ENCODE data around the gene SLC8A1.

Gene SLC8A1

GRCh38 chr2:40458271-40458794 is 6.4 kb upstream of the SLC8A1 start:
- no peak for DNase-seq (ENCODE audit: low spot score)

DNA sequence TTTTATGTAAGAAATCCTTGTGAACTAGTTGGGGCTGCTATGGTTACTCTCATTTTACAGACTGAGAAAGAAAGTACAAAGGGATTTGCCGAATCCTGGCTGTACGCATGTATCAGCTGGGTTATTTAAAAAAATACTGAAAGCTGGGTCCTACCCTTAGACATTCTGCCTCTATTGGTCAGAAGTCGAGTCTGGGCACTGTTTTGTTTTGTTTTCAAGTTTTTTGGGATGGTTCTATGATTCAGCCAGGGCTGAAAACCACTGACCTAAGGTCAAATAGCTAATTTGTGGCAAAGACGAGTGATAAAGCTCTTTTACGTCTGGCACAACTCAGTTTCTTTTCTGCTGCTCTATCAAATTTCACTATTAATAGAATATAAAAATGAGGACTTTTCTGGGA is 5.9 kb upstream of the SLC8A1 start:
- DNase-seq (ENCODE audit: low spot score), result no peak

DNA sequence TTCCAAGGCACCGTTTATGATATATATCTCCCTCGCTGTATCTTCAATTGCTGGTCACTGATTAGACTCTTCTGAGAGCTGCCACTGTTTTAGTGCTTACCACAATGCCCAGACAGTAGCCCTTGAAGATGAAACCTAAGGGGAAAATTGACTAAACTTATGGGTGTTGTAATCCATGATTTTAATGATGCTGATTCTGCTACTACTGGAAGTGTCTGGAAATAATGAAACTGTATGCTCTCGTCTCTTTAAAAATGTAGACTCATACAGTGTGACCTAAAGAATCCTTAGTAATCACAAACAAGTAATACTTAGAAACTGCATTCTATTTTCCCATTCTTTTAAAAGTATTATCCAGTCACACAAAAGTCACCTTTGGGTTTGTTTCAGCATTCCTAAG is 5.5 kb upstream of the SLC8A1 start:
- no peak for DNase-seq (ENCODE audit: low spot score)

DNA sequence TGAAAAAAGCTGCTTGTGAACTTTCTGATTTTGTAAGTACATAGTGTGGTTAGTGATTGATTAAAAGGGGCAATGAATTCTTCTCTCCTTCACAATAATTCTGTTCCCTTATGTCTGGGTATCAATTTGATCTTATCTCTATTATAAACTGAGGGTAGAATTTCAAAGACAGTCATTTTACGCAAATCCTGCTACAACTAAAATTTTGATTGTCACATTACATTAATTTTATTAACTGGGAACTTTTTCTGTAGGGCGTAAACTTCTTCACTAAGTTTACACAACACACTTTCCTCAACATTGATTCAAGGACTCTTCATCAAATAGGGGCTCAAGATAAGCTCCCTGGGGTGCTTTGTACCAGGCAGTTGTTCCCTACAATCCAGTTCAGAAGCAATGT is 5.0 kb upstream of the SLC8A1 start:
- no peak for DNase-seq (ENCODE audit: low spot score)

- peak; percentile 70 for DNase-seq (ENCODE audit: low spot score)
Observed at GRCh38 chr2:40455661-40456060, 3.8 kb upstream of the SLC8A1 start.

- DNase-seq (ENCODE audit: low spot score), result no peak
Observed at GRCh38 chr2:40454321-40454720, 2.4 kb upstream of the SLC8A1 start.

GRCh38 chr2:40452786-40453185 is 896 bp upstream of the SLC8A1 start:
- no peak for DNase-seq (ENCODE audit: low spot score)

DNA sequence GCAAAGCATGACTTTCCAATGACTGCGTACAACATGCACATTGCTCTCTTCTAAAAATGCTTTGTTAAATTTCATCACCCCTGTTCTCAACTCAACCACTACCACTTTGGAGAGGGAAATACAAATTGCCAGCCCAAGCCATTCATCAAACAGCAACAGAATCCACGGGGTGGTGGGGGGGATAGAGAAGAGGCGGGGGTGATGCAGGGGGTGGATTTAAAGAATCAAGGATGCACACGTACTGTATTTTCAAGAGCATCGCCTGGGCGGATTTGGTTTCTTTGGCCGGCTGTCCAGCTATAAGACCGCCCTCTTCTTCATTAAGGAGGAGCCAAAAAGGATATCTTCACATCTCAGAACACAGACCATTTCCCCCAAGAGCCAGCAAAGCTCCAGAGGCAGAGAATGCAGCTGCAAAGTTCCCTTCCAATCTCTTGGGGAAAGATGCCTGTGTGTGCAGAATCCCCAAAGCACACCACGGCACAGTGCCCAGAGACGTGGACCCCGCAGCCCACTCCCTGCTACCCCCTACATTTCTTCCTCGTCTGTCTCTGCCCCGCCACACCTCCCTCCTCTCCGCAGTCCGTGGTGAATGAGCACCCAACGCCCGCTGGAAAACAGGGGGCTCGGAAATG is 977 bp downstream of the SLC8A1 start:
- peak; percentile 64 for DNase-seq (ENCODE audit: low spot score)

DNA sequence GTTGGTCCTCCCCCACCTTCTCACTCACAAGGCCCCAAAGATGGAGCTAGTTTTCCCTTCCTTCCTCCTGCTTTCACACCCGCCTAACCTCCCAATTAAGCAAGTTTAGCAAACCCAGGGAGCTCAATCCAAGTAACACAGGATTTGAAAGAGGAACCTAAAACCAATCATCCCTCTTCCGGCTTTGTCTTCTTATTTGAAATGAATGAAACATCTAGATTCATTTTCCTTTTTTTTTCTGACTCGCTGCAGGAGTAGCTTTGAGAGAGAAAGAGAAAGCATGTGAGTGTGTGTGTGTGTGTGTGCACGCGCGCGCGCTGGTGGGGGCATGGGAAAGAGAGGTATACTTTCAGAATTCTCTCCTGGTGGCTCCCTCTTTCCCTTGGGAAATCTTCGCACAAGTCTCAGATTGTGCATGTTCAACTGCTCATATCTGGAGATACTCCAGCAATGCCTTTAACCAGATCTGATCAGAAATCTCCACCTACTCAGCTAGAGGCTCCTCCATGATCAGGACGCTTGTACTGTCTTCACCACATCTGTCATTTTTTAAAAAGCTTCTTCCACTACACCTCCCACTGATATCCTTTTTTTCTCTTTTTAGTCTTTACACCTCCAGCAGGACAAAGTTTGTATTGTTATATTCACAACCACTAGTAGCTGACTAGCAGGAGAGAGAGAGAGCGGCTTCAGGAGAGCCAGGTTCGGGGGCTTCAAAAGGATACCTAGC is 1.7 kb downstream of the SLC8A1 start:
- DNase-seq (ENCODE audit: low spot score), result peak; percentile 63

DNA sequence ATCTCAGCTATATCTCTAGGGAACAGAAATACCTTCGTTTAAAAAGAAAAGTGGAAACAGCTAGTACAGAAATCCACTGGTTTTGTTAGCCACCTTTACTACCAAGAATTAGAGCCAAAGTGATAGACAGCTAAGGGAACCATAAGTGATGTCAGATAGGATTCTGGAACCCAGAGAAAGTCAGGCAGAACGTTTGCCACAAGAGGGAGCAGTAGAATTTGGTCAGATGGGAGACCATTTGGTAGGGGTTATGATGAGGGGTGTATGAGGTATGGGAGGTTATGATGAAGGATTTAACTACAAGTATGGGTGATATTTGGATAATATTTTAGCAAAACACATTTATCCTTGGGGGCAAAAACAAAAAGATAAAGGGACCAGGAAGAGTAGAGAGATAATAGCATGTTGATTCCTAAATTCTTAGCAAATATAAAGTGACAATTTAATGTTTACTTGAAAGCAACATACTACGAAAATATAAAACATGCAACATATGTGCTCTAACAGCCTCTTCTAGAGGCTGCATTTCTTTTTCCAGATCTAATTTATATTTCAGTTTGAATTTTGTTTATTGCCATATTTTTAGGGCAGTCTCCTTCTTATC is 3.3 kb downstream of the SLC8A1 start:
- peak; percentile 62 for DNase-seq (ENCODE audit: low spot score)

- DNase-seq (ENCODE audit: low spot score), result no peak
Observed at GRCh38 chr2:40445467-40445866, 6.4 kb downstream of the SLC8A1 start.

- no peak for DNase-seq (ENCODE audit: low spot score)
Observed at GRCh38 chr2:40440835-40441234, 11.1 kb downstream of the SLC8A1 start.

GRCh38 chr2:40439473-40439872 is 12.4 kb downstream of the SLC8A1 start:
- DNase-seq (ENCODE audit: low spot score), result no peak

- no peak for DNase-seq (ENCODE audit: low spot score)
Observed at GRCh38 chr2:40436093-40436475, 15.8 kb downstream of the SLC8A1 start.

- DNase-seq (ENCODE audit: low spot score), result no peak
Observed at GRCh38 chr2:40435426-40436092, 16.3 kb downstream of the SLC8A1 start.

- no peak for DNase-seq (ENCODE audit: low spot score)
Observed at GRCh38 chr2:40434731-40435271, 17.1 kb downstream of the SLC8A1 start.

- no peak for DNase-seq (ENCODE audit: low spot score)
Observed at GRCh38 chr2:40433736-40434135, 18.2 kb downstream of the SLC8A1 start.

GRCh38 chr2:40432921-40433483 is 18.9 kb downstream of the SLC8A1 start:
- no peak for DNase-seq (ENCODE audit: low spot score)

DNA sequence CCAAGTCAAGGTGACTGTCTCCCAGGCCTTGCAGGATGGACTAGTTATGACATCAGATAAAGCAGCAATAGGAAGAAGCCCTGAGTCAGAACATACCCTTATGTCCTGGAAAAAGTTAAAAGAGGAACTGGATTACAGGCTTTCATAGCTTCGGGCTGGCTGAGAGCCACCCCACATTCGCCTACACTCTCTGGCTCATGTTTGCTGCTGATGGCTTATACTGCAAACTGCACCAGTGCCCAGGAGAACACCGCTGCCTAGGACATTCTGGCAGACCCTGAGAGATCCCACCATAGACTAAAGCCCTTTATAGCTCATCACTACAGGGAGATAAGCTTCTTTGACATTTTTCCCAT is 20.3 kb downstream of the SLC8A1 start:
- DNase-seq (ENCODE audit: low spot score), result peak; percentile 72

- no peak for DNase-seq (ENCODE audit: low spot score)
Observed at GRCh38 chr2:40430776-40431599, 20.9 kb downstream of the SLC8A1 start.

DNA sequence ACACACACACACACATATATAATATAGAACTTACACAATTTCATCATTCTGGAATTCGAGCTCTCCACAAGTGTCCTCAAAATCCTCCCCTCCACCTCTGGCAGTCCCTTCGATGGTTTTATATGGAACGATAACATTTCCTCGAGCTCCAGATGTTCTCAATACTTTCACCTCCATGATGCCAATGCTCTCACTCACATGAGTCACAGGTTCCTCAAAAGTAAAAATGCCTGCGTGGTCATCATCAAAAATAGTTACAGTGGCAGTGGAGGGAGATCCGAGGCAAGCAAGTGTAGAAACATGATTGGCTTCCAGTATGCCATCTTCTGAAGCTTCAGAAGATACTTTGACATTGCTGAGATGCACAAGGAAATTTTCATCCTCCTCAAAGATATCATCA is 23.5 kb downstream of the SLC8A1 start:
- DNase-seq (ENCODE audit: low spot score), result no peak
